Choroid plexus epithelial cell (primary cell): ENCODE measurements around the gene ITPKC.
A peak's percentile ranks its signal among the peaks of the same experiment; 100 is the strongest.

ENCODE experiments used
- DNase-seq: peaks from one replicate; pipeline ENCODE4 v3.0.0-alpha.2; 2010; ENCODE audit warnings: low read depth
- H3K4me3 ChIP-seq: 2 replicates; pipeline ENCODE4 v1.5.1; 2011; ENCODE audit warnings: low read depth, mild to moderate bottlenecking, control low read depth, low read length, moderate library complexity
- CTCF ChIP-seq: conservative IDR thresholded peaks from 2 replicates; pipeline ENCODE4 v1.5.1; 2011; ENCODE audit warnings: low read depth, mild to moderate bottlenecking, control low read depth, inconsistent platforms, low read length, moderate library complexity

The ITPKC gene

GRCh38 chr19:40745402-40745780 is 28.5 kb downstream of the ITPKC start:
- no peak overlapping the region for H3K4me3 ChIP-seq
- DNase-seq, result peak; percentile 85
- TF ChIP-seq CTCF, result no peak

- H3K4me3 ChIP-seq, result no peak overlapping the region
- TF ChIP-seq CTCF, result no peak
These were observed 30.6 kb downstream of the ITPKC start for GRCh38 chr19:40747536-40747935.

GRCh38 chr19:40750058-40750873 is 33.4 kb downstream of the ITPKC start, which contains the start of gene ACTMAP:
ACTMAP (minus strand) TSS chr19:40750477; CDS start chr19:40749803, 674 bp downstream.
- TF ChIP-seq CTCF, result no peak
- peak within 1 kb of the TSS; percentile 90 for H3K4me3 ChIP-seq
- DNase-seq, result peak; percentile 100

More at GRCh38 chr19:40747536-40747935, 30.6 kb downstream of the ITPKC start:
- no peak for DNase-seq

- peak within 1 kb of the TSS; percentile 90 for H3K4me3 ChIP-seq
- DNase-seq, result peak; percentile 99
- TF ChIP-seq CTCF, result no peak
These were observed 34.1 kb downstream of the ITPKC start, which contains the start of gene SNRPA for GRCh38 chr19:40750874-40751537. SNRPA (plus strand) TSS chr19:40751203; CDS start chr19:40751409, 206 bp downstream.

GRCh38 chr19:40752257-40752781 is 35.4 kb downstream of the ITPKC start:
- H3K4me3 ChIP-seq, result peak overlapping the region; percentile 90
- DNase-seq, result no peak
- TF ChIP-seq CTCF, result no peak

GRCh38 chr19:40754611-40755247 is 37.8 kb downstream of the ITPKC start:
- no peak for DNase-seq
- no peak overlapping the region for H3K4me3 ChIP-seq
- TF ChIP-seq CTCF, result no peak
